GM21619 (cell line): ENCODE results near the gene COL13A1.

Source experiments
- ATAC-seq: cut with Tn5 transposase; IDR thresholded peaks from one replicate; pipeline ENCODE4 v1.9.1; 2021; ENCODE audit not compliant: unreplicated experiment

The COL13A1 gene

DNA sequence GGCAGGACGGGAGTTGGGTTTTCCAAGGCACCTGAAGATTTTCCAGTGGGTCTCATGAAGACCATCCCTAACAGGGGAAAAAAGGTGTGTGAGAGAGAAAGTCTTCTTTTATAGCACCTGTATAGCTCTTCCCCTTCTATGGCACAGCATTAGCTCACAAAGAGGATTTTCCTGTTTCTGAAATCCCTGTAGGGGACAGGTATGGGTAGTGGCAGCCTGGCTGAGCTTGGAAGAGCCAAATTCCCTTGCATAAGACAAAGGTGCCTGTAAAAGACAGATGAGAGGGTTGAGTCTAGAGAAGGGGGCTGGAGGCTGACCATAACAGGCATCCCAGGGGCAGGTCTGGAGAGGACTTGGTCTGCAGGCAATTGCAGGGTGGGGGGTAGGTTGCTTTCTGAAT lies 63.7 kb downstream of the COL13A1 start:
- ATAC-seq, result no peak

DNA sequence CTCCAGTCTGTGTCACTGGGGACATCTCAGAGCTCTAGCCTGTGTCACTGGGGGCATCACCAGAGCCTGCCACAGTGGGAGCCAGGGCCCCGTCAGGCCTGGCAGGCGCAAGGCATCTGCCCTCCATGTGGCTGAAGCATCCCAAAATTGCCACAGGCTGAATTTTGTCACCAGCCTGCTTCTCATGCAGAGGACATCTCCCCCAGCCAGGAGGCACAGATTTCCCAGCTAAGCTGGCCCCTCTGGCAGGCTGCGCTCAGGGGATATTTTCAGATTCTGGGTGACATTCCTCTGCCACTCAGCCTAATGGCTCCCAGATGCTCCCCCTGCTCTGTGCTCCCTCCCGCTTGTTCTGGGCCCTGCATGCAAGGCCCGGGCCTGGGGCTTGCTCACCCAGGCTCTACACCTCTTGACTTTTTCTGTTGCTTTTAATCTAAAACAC lies 64.6 kb downstream of the COL13A1 start:
- ATAC-seq, result no peak

DNA sequence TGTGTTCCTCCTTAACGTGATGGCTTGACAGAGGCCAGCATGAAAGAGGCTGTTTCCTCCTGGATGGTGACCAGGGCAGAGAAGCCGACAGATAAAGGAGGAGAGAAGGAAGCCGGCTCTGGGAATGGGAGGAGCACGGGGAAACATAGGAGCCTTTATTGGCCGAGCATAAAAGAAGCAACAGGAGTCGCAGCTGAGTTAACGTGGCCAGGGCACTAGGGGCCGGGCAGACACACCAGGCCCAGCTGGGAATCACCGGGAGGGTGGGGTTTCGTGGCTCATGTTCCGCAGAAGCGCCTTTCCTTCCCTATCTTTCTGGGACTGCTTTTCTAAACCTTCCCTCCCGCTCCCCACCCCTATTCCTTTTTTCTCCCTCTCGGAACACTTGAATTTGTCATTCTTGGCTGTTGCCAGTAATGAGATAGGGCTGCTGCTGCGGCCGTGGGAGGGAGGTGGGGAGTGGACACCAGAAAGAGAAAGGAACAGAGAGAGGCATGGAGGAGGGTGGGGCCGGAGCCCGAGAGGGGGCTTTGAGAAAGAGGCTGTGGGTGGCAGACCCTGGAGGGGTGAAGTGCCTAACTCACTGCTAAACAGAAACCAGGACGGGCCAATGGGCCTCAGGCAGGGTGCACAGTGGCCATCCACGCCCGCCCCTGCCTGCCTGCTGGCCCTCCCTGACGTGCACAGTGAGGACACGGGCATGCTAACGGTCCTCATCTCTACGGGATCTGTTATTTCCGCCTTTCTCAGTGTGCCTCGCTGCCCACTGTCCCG lies 65.2 kb downstream of the COL13A1 start:
- ATAC-seq, result no peak

DNA sequence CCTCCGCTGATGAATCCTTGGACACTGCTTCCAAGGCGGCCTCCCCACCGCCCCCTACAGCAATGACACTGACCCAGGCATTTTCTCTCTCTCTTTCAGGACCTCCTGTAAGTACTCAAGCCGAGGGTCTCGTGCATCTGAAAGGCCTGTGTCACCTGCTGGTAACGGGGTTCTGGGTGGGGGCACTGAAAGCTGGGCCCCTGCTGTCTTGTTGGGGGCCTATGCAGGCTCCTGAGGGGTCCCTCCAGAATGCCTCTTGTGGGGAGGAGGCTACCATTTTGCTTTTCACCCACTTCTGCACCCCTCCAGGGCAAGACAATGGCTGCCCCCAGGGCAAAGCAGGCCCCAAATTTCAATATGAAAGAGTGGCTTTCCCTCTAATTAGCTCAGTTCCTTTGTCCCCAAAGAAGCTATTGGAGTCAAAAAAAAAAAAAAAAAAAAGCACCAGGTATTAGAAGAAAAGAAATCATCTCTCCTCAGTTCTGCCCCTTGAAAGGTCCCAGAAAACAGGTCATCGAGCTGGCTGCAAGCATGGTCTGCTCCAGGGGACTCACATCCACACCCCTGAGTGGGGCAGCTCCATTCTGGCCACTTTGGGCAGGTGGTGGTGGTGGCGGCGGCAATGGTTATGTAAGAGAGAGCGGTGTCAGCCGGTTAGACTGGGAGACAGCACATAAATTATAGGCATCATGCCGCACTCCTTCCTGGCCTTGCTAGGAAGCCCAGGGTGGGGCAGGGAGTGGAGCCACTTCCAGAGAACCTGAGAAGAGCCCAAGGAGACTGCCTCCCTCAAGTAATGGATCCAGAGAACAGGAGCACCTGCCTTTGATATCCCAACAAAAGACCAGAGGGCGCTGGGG lies 66.2 kb downstream of the COL13A1 start:
- ATAC-seq, result no peak

DNA sequence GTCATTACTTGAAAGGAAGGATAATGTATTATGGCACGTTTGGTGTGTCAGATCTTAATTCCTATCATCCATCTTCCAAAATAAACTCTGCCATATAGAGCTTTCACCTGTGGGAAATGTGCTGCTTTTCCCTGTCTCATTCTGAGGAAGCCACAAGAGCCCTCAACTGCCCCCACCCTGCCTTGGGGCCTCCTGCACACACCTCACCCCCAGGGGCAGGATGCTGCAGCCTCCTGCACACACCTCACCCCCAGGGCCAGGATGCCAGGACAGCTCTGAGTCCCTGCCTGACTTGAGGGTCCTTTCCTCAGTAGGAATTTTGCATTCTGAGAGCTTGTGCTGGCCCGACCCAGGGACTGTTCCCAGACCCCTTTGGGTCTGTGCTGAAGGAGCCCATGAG lies 67.1 kb downstream of the COL13A1 start:
- ATAC-seq, result no peak

DNA sequence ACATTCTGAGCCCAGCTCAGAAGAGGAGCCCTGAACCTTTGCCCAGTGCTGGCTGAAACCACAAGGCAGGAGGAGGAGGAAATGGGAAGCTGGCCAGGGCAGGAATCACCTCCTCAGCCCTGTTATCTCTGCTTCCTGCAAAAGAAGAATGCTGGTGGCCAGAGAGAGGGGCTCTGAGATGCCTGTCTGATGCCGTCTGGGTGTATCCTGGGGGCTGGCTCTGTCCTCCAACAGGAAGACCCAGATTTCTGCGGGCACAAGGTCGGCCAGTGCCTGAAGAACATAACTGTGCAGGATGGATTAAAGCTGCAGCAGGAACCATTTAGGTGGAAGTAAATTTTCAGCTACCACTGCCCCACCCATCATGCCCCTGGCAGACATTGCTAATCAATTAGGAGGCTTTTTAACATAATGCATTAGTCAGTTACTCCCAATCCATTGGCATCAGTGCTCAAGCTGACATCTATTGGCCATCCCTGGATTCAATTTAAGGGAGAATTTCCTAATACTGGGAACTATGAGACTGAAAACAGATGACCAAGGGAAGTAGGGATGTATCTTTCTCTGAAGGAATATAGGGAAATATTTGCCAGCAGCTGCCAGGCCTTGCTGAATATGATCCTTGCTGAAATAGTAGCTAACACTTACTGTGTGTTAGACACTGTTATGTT lies 67.7 kb downstream of the COL13A1 start:
- no peak for ATAC-seq

DNA sequence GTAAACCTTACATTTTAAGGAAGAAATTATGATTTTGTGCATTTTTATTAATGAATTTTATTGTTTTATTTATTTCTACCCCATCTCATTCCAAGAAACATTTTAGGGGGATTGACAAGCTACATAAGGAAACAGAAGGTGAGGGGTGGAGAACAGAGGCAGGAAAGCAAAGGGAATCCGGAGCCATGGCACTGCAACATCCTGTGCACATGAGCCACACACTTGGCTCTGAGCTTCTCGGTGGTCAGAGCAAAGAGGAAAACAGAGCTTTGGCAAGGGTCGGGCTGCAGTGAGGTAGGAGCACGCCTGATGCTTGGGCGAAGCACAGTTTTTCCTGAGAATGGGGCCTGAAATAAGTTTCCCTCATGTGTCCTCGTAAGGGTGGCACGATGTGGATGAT lies 68.9 kb downstream of the COL13A1 start:
- ATAC-seq, result no peak

DNA sequence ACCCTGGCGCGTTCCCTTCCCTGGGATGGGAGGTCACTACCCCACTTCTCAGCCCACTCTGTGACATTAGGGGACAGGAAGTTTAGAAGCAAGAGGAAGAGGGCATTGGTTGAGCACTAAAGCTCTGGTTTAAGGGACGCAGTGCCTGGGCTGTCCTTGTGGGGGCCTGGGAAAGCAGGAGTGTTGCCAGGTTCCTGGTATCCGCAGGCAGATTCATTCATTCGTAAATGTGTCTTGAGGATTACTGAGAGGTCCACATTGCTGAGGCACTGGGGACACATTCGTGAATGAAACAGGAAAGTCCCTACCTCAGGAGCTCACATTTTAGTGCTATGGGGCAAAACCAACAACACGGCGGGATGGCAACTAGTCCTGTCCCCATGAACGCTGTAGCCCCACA lies 69.4 kb downstream of the COL13A1 start:
- ATAC-seq, result no peak

DNA sequence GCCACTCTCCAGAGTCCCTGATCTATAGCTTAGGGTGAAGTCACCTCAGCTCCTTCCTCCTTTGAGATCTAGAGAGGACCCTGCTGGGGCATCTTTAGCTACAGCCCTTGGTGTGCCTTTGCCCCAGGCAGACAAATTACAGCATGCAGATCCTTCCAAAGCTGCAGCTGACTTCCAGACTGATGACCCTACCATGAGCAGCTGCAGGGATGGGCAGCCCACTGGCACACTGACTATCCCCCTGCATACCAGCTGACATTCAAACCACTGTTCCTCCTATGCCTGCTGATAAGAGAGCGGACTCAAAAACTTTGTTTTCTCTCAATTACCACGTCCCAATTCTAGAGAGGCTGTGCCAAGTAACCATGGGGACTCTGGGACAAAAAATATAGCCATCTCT lies 70.6 kb downstream of the COL13A1 start:
- ATAC-seq, result no peak

DNA sequence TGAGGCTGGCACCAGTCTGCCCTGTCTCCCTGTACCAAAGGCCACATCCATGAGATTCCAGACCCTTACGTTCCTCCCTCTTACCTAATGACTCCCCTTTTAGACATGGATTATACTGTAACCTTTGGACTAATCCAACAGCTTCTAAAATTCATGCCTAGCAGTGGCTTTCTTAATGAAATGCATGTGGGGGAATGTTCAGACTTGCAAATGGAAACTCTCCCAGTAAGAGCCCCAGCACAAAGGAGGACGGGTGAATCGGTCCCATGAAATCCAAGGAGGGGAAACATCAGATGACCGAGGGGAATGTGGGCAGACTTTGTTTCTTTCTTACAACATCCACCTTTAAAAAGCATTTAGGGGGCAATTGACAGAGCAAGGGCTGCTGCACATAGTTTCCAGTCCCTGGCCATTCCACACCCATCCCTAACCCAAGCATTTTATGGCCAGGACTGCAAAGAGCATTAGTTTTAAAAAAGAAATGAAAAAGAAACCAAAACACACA lies 71.5 kb downstream of the COL13A1 start:
- ATAC-seq, result no peak

DNA sequence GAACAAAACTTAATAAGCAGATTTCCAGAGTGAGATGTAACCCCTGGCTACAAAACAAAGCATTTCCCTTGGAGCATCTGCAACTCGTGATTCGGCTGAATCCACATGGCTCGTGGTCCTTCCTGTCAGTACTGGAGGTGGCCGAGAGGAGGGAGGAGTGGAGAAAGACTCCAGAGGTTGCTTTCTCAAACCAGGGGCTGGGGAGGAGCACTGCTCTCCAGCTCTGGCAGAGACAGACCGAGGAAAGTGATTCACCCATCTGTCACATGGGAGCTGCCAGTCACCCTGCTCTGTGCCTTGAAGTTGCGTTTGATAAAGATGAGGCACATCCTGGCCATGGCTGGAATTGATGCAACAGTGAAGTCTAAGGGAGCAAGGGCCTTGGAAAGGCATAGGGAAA lies 72.7 kb downstream of the COL13A1 start:
- no peak for ATAC-seq

DNA sequence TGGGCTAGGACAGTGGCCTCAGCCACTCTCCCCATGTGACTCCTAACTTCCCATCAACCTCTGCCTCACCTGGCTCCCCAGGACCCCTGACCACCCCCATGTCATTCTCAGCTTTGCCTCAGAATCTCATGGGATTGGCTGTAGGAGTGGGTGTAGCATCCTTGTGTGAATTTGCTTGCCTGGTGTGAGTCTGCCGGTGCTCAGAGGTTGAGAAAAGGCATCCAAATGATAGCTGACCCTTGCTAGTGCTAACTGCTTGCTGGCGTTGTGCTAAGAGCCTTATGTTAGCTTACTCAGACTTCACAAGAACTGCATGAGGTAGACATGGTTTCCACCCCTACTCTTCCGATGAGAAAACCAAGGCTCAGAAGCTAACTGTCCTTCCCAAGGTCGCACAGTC lies 74.2 kb downstream of the COL13A1 start:
- ATAC-seq, result no peak

DNA sequence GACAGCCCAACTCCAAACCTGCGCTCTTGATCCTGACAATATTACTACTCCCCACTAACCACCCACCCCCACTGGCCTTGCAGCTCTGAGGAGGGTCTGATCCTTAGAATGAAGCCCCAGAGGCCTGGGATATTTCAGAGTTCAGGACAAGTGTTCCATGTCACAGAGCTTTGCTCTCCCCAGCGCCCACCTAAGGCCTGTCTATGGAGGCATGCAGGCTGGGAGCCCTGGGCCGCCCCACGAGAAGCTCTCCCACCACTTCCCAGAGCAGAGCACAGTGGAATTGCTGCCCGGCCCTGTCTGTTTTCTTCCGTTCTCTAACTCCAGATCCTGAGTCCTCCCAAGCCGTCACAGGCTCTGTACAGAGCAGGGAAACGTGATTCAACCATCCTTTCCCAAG lies 74.6 kb downstream of the COL13A1 start:
- no peak for ATAC-seq

DNA sequence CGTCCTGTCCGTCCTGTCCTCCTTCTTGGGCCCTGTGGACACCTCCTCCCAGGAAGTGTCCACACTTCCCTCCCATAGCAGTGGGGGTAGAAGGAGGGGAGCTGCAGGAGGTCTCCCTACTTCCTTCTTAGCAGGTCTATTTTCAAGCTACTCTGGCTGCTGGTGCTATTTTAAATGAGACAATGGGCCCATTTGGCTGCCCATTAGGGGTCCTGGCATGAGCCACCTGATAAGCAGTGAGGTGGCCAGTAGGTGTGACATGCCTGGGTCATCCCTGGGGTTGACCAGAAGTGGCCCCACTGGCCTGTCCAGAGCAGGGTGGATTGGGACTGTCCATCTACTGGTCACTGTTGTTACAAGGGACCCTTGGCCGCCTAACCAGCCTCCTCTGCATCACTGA lies 75.2 kb downstream of the COL13A1 start:
- ATAC-seq, result no peak

DNA sequence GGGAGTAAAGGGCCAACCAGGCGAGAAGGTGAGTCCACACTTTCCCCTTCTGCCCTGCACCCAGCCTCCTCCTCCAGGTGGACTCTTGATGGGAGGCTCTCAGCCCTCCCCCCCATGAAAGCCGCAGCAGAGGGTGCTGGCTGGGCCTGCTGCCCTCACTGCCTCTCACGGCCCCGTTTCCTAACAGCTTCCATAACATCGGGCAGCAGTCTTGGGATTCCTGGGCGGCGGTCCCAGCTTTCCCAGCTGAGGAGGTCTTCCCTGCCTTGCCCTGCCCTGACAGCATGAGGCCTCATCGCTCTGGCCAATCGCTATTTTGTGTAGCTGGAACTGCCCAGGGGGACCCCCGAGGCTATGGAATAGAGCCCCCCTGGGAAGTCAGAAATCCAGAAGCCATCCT lies 76.3 kb downstream of the COL13A1 start:
- ATAC-seq, result no peak

DNA sequence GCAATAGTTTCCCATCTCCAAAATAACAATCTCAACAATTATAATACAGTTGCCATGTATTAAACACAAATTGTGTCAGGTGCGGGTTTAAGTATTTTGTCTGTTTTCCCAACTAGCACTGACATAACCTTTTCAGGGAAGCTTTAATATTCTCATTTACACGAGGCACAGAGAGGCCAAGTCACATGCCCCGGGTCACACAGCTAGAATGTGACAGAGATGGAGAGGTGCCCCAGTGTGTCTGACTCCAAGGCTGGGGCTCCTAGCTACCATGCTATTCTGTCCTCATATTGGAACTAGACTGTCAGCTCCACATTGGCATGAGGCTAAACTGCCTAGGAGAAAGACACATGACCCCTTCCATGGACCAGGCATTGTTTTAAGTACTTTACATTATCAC lies 77.2 kb downstream of the COL13A1 start:
- no peak for ATAC-seq

DNA sequence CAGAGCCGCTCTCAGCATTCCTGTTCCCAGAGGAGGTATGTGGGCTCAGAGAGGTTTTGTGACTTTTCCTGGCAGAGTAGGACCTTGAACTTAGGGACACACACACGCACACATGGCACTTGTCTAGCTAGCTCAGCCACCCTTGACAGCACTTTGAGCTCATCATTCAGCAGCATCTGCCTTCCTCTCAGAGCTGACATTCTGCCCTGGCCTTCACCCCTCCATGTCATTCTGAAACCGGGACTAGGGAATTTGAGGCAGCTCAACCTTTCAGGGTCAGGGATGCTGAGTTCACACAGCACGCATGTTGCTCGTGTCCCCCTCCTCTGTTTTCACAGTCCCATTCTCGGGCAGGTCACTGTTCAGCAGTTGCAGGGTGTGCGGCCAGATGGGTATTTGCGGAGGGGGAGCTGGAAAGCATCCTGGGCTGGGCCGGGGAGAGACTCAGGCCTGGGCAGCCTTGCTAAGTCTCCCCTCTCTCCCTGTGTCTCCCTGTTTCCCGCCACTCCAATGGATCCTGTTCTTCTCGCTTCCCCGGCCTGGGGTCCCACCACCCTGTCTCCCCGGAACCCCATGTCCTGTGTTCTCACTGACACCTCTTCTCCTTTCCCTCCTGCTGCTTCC lies 78.0 kb downstream of the COL13A1 start:
- ATAC-seq, result no peak

DNA sequence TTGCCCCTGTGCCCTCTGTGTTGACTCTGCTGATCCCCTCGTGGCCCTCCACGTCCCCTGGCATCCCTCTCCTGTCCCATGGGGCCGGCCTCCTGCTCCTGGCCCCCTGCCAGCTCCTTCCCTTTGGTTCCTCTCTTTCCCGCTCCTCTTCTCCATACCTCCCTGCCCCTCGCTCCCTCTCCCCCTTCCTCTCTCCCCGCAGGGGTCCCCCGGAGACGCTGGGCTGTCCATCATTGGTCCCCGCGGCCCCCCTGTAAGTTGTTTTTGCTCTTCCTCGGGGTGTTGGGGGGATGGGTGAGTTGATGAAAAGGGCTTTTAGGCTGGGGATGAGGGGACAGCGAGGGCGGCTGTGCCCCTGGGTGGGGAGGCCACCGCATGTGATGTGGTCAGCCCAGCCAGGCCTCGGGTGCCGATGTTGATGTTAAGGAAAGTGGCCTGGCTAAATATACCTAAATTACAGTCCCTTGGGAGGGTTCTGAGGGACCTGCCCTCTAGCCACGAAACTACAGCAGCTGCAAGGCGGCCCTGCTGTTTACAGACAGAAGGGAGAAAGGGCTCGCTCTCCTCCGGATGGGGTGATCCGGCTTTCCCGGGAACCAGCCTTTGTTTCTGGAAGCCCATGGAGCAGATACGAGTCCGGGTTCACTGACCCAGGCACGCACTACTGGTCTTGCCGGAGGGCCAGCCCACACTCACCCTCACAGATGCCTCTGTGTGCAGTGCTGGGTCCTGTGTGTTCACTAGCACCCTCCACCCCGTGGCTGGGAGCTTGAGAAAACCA lies 78.8 kb downstream of the COL13A1 start:
- ATAC-seq, result no peak

DNA sequence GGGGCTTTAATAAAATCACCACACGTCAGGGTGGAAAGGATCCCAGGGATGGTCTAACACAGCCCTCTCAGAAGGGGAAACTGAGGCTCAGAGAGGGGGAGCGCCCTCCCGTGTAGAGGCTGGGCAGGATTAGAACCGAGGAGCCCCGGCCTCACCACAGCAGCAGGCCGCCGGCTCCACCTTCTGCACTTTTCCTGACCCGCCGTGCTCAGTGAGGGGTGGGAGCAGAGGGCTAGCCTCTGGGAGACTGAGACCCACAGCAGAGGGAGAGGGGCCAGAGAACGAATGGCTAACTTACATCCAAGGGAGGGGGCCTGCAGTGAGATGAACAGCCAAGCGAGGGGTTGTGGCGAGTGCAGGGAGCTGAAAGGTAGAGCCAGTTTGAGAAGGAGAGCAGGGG lies 79.5 kb downstream of the COL13A1 start:
- ATAC-seq, result no peak

DNA sequence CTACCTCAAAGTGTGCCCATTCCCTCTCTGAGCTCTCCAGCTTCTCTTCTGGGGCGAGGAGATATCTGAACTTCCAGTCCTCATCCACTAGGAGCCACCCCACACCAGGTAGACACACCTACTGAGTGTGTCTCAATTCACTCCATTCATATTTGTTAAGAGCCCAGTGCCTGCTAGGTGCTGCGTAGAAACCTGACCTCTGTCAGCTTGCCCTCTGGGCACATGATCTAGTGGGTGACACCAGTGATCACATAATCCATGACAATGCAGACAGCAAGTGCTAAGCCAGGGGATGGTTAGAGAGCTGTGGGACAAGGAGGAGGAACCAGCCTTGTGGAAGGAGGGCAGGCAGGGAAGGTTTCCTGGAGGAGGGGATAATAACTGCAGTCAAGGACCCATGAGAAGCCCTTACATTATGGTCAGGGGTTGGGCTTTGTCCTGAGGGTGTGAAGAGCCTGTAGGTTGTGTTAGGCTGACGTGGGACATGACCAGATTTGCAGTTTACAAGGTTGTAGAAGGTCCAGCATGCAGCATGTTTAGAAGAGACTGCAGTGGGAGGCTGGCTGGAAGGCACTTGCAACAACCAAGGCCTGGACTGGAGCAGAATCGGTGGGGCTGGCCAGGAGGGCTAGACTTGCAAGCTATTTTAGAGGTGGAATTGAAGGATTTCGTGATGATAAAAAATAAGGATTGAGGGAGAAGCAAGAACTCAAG lies 81.8 kb downstream of the COL13A1 start:
- ATAC-seq, result no peak
